Measurements from ENCODE around the gene DRAXIN.

The DRAXIN gene

GRCh38 chr1:11671544-11672286 is 19.8 kb upstream of the DRAXIN start:
- TF ChIP-seq GATA2 (IDR thresholded peaks at IDR 0.05; ENCODE audit: low read depth, low read length) (no peak), GATA3 (IDR thresholded peaks at IDR 0.05; ENCODE audit: low read depth, low read length) (no peak)

- TF ChIP-seq GATA3 (IDR thresholded peaks at IDR 0.05; ENCODE audit: low read depth, low read length), result no peak
- TF ChIP-seq GATA2 (IDR thresholded peaks at IDR 0.05; ENCODE audit: low read depth, low read length), result no peak
These were observed 18.3 kb upstream of the DRAXIN start for GRCh38 chr1:11673089-11673769.

GRCh38 chr1:11674488-11674887 is 17.0 kb upstream of the DRAXIN start:
- TF ChIP-seq GATA2 (IDR thresholded peaks at IDR 0.05; ENCODE audit: low read depth, low read length) (no peak), GATA3 (IDR thresholded peaks at IDR 0.05; ENCODE audit: low read depth, low read length) (no peak)

GRCh38 chr1:11675325-11675724 is 16.2 kb upstream of the DRAXIN start:
- no peak for TF ChIP-seq GATA3 (IDR thresholded peaks at IDR 0.05; ENCODE audit: low read depth, low read length)

- TF ChIP-seq GATA2 (IDR thresholded peaks at IDR 0.05; ENCODE audit: low read depth, low read length) (no peak), GATA3 (IDR thresholded peaks at IDR 0.05; ENCODE audit: low read depth, low read length) (no peak)
These were observed 15.0 kb upstream of the DRAXIN start for GRCh38 chr1:11676386-11677103.

GRCh38 chr1:11678442-11678841 is 13.1 kb upstream of the DRAXIN start:
- TF ChIP-seq GATA3 (IDR thresholded peaks at IDR 0.05; ENCODE audit: low read depth, low read length) (no peak), GATA2 (IDR thresholded peaks at IDR 0.05; ENCODE audit: low read depth, low read length) (no peak)

GRCh38 chr1:11680270-11681070 is 11.0 kb upstream of the DRAXIN start:
- TF ChIP-seq GATA3 (IDR thresholded peaks at IDR 0.05; ENCODE audit: low read depth, low read length), result no peak
- no peak for TF ChIP-seq GATA2 (IDR thresholded peaks at IDR 0.05; ENCODE audit: low read depth, low read length)

GRCh38 chr1:11681071-11681771 is 10.3 kb upstream of the DRAXIN start, which contains the start of gene MAD2L2:
MAD2L2 (minus strand) TSS chr1:11681148; CDS start chr1:11680601, 547 bp downstream.
- TF ChIP-seq GATA2 (IDR thresholded peaks at IDR 0.05; ENCODE audit: low read depth, low read length), result no peak
- no peak for TF ChIP-seq GATA3 (IDR thresholded peaks at IDR 0.05; ENCODE audit: low read depth, low read length)

- TF ChIP-seq GATA3 (IDR thresholded peaks at IDR 0.05; ENCODE audit: low read depth, low read length) (no peak), GATA2 (IDR thresholded peaks at IDR 0.05; ENCODE audit: low read depth, low read length) (no peak)
These were observed 9.2 kb upstream of the DRAXIN start for GRCh38 chr1:11682287-11682771.

GRCh38 chr1:11682799-11683198 is 8.7 kb upstream of the DRAXIN start:
- TF ChIP-seq GATA3 (IDR thresholded peaks at IDR 0.05; ENCODE audit: low read depth, low read length) (no peak), GATA2 (IDR thresholded peaks at IDR 0.05; ENCODE audit: low read depth, low read length) (no peak)

- peak; percentile 65; the same call in 1 of the 2 replicates for TF ChIP-seq GATA2 (IDR thresholded peaks at IDR 0.05; ENCODE audit: low read depth, low read length)
- TF ChIP-seq GATA3 (IDR thresholded peaks at IDR 0.05; ENCODE audit: low read depth, low read length), result no peak
These were observed 7.4 kb upstream of the DRAXIN start for GRCh38 chr1:11684070-11684469.

GRCh38 chr1:11685210-11685752 is 6.2 kb upstream of the DRAXIN start:
- TF ChIP-seq GATA3 (IDR thresholded peaks at IDR 0.05; ENCODE audit: low read depth, low read length), result no peak
- no peak for TF ChIP-seq GATA2 (IDR thresholded peaks at IDR 0.05; ENCODE audit: low read depth, low read length)

GRCh38 chr1:11688506-11688905 is 3.0 kb upstream of the DRAXIN start:
- TF ChIP-seq GATA2 (IDR thresholded peaks at IDR 0.05; ENCODE audit: low read depth, low read length) (no peak), GATA3 (IDR thresholded peaks at IDR 0.05; ENCODE audit: low read depth, low read length) (no peak)

Measured in SH-SY5Y (cell line).